ENCODE data around the gene CCL25.

Gene CCL25

DNA sequence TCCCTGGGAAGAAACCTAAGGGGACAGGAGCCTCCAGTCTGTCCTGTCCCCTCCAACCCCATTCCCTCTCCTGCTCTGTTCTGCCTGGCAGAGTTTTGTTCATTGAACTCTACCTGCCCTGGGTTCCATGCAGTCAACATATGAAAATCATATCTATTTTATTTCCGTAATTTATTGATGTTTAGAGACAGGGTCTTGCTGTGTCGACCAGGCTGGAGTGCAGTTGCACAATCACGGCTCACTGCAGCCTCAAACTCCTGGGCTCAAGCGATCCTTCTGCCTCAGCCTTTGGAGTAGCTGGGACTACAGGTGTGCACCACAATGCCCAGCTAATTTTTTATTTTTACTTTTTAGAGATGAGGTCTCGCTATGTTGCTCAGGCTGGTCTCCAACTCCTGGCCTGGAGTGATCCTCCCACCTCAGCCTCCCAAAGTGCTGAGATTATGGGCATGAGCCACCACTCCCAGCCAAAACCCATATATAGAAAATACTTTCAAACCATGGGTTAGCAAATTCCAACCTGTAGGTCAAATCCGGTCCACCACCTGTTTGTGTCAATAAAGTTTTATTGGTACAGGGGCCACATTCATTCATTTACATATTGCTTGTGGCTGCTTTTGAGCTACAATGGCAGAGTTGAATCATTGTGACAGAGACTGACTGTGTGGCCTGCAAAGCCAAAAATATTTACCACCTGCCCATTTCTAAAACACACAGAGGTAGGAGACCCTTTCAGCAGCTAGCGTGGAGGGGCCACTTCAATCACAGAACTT, 57.5 kb downstream of the CCL25 start:
- H3K4me3 ChIP-seq (ENCODE audit: low read depth, low read length): no peak overlapping the region
- DNase-seq (ENCODE audit: low read depth, low spot score): no peak
- TF ChIP-seq, protein P1, sequence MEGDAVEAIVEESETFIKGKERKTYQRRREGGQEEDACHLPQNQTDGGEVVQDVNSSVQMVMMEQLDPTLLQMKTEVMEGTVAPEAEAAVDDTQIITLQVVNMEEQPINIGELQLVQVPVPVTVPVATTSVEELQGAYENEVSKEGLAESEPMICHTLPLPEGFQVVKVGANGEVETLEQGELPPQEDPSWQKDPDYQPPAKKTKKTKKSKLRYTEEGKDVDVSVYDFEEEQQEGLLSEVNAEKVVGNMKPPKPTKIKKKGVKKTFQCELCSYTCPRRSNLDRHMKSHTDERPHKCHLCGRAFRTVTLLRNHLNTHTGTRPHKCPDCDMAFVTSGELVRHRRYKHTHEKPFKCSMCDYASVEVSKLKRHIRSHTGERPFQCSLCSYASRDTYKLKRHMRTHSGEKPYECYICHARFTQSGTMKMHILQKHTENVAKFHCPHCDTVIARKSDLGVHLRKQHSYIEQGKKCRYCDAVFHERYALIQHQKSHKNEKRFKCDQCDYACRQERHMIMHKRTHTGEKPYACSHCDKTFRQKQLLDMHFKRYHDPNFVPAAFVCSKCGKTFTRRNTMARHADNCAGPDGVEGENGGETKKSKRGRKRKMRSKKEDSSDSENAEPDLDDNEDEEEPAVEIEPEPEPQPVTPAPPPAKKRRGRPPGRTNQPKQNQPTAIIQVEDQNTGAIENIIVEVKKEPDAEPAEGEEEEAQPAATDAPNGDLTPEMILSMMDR (IDR thresholded peaks at IDR 0.05; ENCODE audit: low read depth, low read length): no peak
- in situ Hi-C loops (cut with HindIII; ENCODE audit: low sequenced_read_pairs): no loop called here

DNA sequence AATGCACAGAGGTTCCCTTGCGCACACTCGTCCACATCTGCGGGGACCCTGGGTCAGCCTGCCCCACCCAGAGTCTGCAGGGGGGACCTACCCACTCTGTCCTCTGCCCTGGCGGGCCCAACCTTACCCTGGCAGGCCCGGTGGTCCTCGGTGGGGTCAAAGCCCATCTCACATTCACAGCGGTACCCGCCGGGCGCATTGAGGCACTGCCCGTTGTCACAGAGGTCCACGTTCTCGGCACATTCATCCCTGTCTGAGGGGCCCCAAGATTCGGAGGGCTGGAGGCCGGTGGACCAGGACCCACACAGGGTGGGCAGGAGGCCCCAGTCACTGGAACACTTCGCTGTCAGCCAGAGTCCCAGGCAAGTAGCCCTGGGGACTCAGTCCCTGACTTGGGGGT, 58.4 kb downstream of the CCL25 start:
- TF ChIP-seq, protein P1 (IDR thresholded peaks at IDR 0.05; ENCODE audit: low read depth, low read length): no peak
- no peak overlapping the region for H3K4me3 ChIP-seq (ENCODE audit: low read depth, low read length)
- in situ Hi-C loops (cut with HindIII; ENCODE audit: low sequenced_read_pairs): no loop called here
- no peak for DNase-seq (ENCODE audit: low read depth, low spot score)

DNA sequence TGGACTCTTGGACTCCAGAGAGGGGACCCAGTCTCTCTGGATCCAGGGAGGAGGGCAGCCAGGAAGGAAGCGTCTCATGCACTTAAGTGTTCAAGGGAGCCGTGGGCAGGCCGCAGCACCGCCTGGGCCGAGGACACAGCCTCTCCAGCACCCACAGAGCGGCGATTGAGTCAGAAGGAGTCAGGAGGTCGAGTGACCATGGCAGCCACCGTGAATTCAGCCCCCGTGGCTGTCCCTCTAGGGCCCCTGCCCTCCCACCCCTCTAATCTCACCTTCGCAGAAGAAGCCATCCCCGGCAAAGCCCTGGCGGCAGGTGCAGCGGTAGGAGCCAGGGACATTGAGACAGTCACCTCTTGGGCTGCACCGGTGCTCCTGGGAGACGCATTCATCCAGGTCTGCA, 58.8 kb downstream of the CCL25 start:
- no peak for DNase-seq (ENCODE audit: low read depth, low spot score)
- no peak overlapping the region for H3K4me3 ChIP-seq (ENCODE audit: low read depth, low read length)
- in situ Hi-C loops (cut with HindIII; ENCODE audit: low sequenced_read_pairs): no loop called here
- TF ChIP-seq, protein P1 (IDR thresholded peaks at IDR 0.05; ENCODE audit: low read depth, low read length): no peak

Data from astrocyte of the spinal cord (primary cell).